Parathyroid adenoma (tissue), 2 donors: ENCODE data around the gene DNAJB1.

ENCODE experiments used
- H2AFZ ChIP-seq: fragments of 300-600 bp; sonication (generic); one replicate; pipeline ENCODE4 v1.7.0; 2017; ENCODE audit warnings: antibody characterized with exemption, mild to moderate bottlenecking
- H3K27ac ChIP-seq: fragments of 300-600 bp; sonication (generic); one replicate; pipeline ENCODE4 v1.7.0; 2017
- H3K27me3 ChIP-seq: fragments of 300-600 bp; sonication (generic); one replicate; pipeline ENCODE4 v1.7.0; 2017; ENCODE audit warnings: low read length; ENCODE audit not compliant: control insufficient read depth, insufficient read depth
- H3K36me3 ChIP-seq: fragments of 300-600 bp; sonication (generic); one replicate; pipeline ENCODE4 v1.7.0; 2017; ENCODE audit warnings: low read length; ENCODE audit not compliant: control insufficient read depth, insufficient read depth
- H3K4me1 ChIP-seq: fragments of 300-600 bp; sonication (generic); one replicate; pipeline ENCODE4 v1.7.0; 2017; ENCODE audit warnings: control low read depth
- H3K4me2 ChIP-seq: fragments of 300-600 bp; sonication (generic); one replicate; pipeline ENCODE4 v1.7.0; 2017; ENCODE audit warnings: low read length
- H3K4me3 ChIP-seq: fragments of 300-600 bp; sonication (generic); one replicate; pipeline ENCODE4 v1.7.0; 2017; ENCODE audit warnings: low read depth, low read length
- H3K79me2 ChIP-seq: fragments of 300-600 bp; sonication (generic); one replicate; pipeline ENCODE4 v1.7.0; 2017; ENCODE audit warnings: control low read depth
- H3K9ac ChIP-seq: fragments of 300-600 bp; sonication (generic); one replicate; pipeline ENCODE4 v1.7.0; 2017; ENCODE audit warnings: mild to moderate bottlenecking
- H3K9me3 ChIP-seq: fragments of 300-600 bp; sonication (generic); one replicate; pipeline ENCODE4 v1.7.0; 2017; ENCODE audit warnings: low read length; ENCODE audit not compliant: control insufficient read depth
- CTCF ChIP-seq: fragments of 300-600 bp; sonication (generic); IDR thresholded peaks from one replicate; pipeline ENCODE4 v1.7.0; 2017; ENCODE audit warnings: antibody characterized with exemption, mild to moderate bottlenecking
- donor health status: primary hyperparathyroidism.

Gene DNAJB1

DNA sequence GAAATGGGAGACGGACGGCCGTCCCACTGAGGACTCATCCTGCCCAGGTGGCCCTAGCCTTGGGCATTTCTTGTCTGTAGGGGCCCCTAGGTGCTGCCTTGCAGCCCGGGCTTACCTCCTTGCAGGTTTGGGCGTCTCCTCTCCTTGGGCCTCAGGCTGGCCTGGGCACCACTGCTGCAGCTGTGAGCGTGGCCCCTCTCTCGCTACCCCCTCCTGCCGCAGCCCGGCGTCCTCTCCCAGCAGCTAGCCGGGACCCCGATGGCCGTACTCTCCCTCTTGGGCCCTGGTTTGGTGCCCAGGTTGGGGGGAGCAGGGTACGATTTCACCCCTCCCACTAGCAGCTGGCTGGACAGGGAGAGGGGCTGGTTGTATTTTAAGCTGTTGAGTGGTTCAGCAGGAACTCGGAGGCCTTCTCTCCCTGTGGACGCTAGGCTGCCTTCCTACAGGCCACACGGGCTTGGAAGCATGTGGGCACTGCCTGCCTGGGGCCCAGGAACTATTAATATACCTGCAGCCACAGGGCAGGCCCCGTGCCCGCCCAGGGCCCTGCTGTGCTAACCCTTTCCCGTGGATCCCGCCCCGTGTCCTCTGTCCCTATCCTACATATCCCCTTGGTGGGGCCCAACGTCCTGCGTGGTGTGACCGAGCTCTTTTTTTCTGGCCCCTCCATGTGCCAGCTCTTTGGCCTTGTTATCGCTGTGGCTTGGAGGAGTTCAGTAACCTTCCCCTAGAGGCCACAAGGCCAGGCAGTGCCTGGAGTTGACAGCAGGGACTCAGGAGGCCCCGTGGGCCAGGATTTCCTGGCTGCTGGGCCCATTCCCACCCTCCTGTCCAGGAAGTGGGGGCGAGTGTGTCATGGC, 41.9 kb upstream of the DNAJB1 start:
- H3K4me3 ChIP-seq = no peak overlapping the region
- H2AFZ ChIP-seq = no peak overlapping the region
- peaks cover 38% of the 10 kb centered on the region for H3K4me1 ChIP-seq
- H3K36me3 ChIP-seq = no peaks in the 10 kb centered on the region
- H3K4me2 ChIP-seq = peak overlapping the region; percentile 44
- H3K27ac ChIP-seq = peak overlapping the region; percentile 96
- no peaks in the 10 kb centered on the region for H3K27me3 ChIP-seq
- no peaks in the 10 kb centered on the region for H3K9me3 ChIP-seq
- TF ChIP-seq CTCF = no peak
- H3K79me2 ChIP-seq = peaks cover 68% of the 10 kb centered on the region
- no peak overlapping the region for H3K9ac ChIP-seq

DNA sequence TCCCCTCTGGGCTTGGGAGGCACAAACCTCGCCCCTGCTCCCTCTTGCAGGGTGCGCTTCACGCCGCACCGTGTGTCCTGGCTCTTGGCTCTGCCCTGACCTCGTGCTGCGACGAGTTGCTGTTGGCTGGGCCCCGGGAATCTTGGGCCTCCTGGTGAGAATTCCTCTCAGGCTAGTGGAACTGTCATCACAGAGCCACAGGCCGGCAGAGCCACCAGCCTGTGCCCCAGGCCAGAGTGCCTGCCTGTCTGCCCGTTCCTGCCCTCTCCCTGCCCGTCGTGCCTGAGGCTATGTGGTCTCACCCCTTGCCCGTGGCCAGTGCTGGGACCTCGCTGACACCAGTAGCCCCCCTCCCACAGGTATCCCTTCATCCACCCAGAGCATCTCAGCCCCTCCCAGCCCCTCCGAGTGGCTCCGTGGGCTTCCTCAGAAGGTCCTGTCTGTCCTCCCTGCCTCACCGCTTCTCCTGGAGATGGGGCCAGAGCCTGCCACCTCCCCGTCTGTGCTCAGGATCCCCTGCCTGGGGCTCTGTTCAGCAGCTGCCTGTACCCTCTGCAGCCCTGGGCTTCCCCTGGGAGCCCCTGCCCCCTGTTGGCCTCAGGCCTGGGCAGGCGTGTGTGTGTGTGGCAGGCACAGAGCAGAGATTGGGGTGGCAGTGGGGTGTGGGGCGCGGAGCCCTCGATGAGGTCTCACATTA, 40.3 kb upstream of the DNAJB1 start:
- no peak overlapping the region for H3K9ac ChIP-seq
- no peaks in the 10 kb centered on the region for H3K27me3 ChIP-seq
- no peak overlapping the region for H3K4me3 ChIP-seq
- H3K4me1 ChIP-seq = peaks cover 50% of the 10 kb centered on the region
- TF ChIP-seq CTCF = no peak
- H3K4me2 ChIP-seq = no peak overlapping the region
- H2AFZ ChIP-seq = no peak overlapping the region
- no peaks in the 10 kb centered on the region for H3K36me3 ChIP-seq
- no peak overlapping the region for H3K27ac ChIP-seq
- H3K79me2 ChIP-seq = peaks cover 80% of the 10 kb centered on the region
- no peaks in the 10 kb centered on the region for H3K9me3 ChIP-seq

DNA sequence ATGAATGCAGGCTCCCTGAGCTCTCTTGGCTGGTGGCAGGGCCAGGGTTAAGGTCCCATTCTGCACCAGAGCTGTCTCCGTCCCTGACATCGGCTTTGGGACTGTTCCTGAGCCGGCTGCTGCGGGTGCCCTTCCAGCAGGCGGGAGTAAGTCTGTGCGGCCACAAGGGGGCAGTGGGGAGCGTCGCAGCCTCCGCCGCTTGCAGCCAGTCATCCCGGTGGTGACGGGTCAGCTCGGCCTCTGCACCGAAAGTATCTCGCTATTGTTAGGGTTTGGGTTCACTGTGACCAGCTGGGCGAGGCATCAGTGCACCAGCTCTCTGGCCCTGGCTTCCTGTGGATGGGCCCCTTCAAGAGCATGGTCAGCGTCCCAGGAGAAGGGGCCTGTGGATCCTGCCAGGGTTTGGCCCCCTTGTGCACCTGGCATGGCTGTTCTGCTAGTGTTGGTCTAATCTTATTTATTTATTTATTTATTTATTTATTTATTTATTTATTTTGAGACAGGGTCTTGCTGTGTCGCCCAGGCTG, 38.5 kb upstream of the DNAJB1 start:
- Histone ChIP-seq H3K79me2 (peaks cover 85% of the 10 kb centered on the region), H3K27ac (peak overlapping the region; percentile 39), H3K4me2 (peak overlapping the region; percentile 41), H3K9ac (no peak overlapping the region), H3K4me1 (peaks cover 42% of the 10 kb centered on the region), H3K36me3 (no peaks in the 10 kb centered on the region), H2AFZ (peak overlapping the region; percentile 8), H3K9me3 (no peaks in the 10 kb centered on the region), H3K27me3 (no peaks in the 10 kb centered on the region), H3K4me3 (no peak overlapping the region)
- peak; percentile 97 for TF ChIP-seq CTCF

DNA sequence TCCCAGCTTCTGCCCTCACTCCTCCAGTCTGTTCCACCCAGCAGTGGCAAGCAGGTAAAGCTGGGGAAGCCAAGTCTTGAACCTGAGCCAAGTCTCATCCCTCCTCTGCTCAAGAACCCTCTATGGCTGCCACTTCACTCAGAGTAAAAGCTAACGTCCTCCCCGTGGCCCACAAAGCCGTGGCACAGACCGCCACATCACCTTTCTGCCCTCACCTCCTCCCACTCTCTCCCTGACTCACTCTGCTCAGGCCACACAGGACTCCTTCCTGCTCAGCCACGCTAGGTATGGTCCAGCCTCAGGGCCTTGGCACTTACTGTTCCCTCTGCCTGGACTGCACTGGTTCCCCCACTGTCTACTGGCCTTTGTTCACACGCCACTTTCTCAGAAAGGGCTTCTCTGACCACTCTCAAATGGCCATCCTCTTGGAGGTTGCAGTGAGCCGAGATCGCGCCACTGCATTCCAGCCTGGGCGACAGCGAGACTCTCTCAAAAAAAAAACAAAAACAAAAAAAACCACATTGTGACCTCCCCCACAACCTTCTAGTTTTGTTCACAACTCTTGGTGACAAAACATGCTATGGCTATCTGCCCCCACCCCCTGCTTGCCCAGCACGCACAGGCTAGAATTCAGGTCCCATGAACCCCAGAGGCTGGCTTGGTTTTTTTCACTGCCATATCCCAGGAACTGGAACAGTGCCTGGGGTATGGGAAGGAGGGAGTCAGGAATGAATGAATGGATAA, 37.9 kb upstream of the DNAJB1 start:
- Histone ChIP-seq H3K4me2 (peak overlapping the region; percentile 1), H3K9ac (no peak overlapping the region), H3K36me3 (no peaks in the 10 kb centered on the region), H2AFZ (no peak overlapping the region), H3K79me2 (peaks cover 86% of the 10 kb centered on the region), H3K4me1 (peaks cover 40% of the 10 kb centered on the region), H3K27me3 (no peaks in the 10 kb centered on the region), H3K9me3 (no peaks in the 10 kb centered on the region), H3K4me3 (no peak overlapping the region), H3K27ac (peak overlapping the region; percentile 39)
- no peak for TF ChIP-seq CTCF
